ENCODE measurements around the gene EFCAB3.
"Not testable (repeated sequence)": the region's sequence is repeated elsewhere in the genome, so short reads cannot be mapped to it uniquely, and the experiment has no call there.

DNA sequence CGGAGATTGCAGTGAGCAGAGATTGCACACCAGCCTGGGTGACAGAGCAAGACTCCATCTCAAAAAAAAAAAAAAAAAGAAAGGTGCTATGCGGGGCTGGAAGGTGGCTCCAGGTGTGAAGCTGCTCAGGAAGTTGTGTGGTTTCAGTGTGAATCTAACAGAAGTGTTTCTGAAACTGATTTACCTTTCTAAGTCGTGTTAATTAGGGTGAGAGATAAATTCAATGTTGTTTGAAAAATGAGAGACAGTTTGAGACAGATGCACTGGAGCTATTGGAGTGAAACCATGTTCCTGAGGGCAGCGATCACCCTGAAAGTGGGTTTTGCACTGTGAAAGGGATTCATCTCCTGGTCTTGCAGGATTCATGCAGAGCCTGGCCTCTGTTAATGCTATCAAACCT, 73.3 kb downstream of the EFCAB3 start:
- TF ChIP-seq, protein P1, sequence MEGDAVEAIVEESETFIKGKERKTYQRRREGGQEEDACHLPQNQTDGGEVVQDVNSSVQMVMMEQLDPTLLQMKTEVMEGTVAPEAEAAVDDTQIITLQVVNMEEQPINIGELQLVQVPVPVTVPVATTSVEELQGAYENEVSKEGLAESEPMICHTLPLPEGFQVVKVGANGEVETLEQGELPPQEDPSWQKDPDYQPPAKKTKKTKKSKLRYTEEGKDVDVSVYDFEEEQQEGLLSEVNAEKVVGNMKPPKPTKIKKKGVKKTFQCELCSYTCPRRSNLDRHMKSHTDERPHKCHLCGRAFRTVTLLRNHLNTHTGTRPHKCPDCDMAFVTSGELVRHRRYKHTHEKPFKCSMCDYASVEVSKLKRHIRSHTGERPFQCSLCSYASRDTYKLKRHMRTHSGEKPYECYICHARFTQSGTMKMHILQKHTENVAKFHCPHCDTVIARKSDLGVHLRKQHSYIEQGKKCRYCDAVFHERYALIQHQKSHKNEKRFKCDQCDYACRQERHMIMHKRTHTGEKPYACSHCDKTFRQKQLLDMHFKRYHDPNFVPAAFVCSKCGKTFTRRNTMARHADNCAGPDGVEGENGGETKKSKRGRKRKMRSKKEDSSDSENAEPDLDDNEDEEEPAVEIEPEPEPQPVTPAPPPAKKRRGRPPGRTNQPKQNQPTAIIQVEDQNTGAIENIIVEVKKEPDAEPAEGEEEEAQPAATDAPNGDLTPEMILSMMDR (IDR thresholded peaks at IDR 0.05) = not testable (repeated sequence)
- not testable (repeated sequence) for TF ChIP-seq POLR2A (IDR thresholded peaks at IDR 0.05)

Data from thyroid gland (tissue), 4 donors.